Effector memory CD4-positive, alpha-beta T cell (primary cell): Measurements from ENCODE around the gene MYO1G.

Experiments used
- DNase-seq, 3 donors: peaks; one replicate each; pipeline ENCODE4 v3.0.0-alpha.2; 2020
- H3K27ac ChIP-seq: 2 replicates; pipeline ENCODE4 v1.7.0; 2013; ENCODE audit warnings: mild to moderate bottlenecking, low read length, moderate library complexity; ENCODE audit not compliant: insufficient read depth, poor library complexity, severe bottlenecking
- H3K27me3 ChIP-seq: replicated peaks from 2 replicates; pipeline ENCODE4 v1.7.0; 2013; ENCODE audit warnings: mild to moderate bottlenecking, low read length; ENCODE audit not compliant: insufficient read depth, control insufficient read depth, poor library complexity, severe bottlenecking
- H3K36me3 ChIP-seq: 2 replicates; pipeline ENCODE4 v1.7.0; 2013; ENCODE audit warnings: mild to moderate bottlenecking, low read length, moderate library complexity; ENCODE audit not compliant: control insufficient read depth, insufficient read depth
- H3K4me1 ChIP-seq: 2 replicates; pipeline ENCODE4 v1.7.0; 2013; ENCODE audit warnings: low read length, mild to moderate bottlenecking; ENCODE audit not compliant: control insufficient read depth, insufficient read depth, poor library complexity, severe bottlenecking
- H3K4me3 ChIP-seq: 2 replicates; pipeline ENCODE4 v1.7.0; 2013; ENCODE audit warnings: low read length, low read depth, mild to moderate bottlenecking; ENCODE audit not compliant: insufficient read depth, poor library complexity, severe bottlenecking
- H3K9me3 ChIP-seq: 2 replicates; pipeline ENCODE4 v1.7.0; 2013; ENCODE audit warnings: mild to moderate bottlenecking, low read length, moderate library complexity; ENCODE audit not compliant: control insufficient read depth

The MYO1G gene

GRCh38 chr7:44981035-44981706, 2.4 kb upstream of the MYO1G start:
- Histone ChIP-seq H3K36me3 (peaks cover 37% of the 10 kb centered on the region), H3K27ac (peak overlapping the region; percentile 93)

GRCh38 chr7:44980393-44981034, 1.7 kb upstream of the MYO1G start:
- Histone ChIP-seq H3K27ac (peak overlapping the region; percentile 93), H3K4me1 (peaks cover 73% of the 10 kb centered on the region), H3K27me3 (no peaks in the 10 kb centered on the region), H3K9me3 (no peaks in the 10 kb centered on the region), H3K4me3 (no peak overlapping the region), H3K36me3 (peaks cover 44% of the 10 kb centered on the region)
- DNase-seq: peak; percentile 55 to 75 (median 65)

More at GRCh38 chr7:44981035-44981706, 2.4 kb upstream of the MYO1G start:
- no peak for DNase-seq
- Histone ChIP-seq H3K9me3 (no peaks in the 10 kb centered on the region), H3K27me3 (no peaks in the 10 kb centered on the region), H3K4me1 (peaks cover 74% of the 10 kb centered on the region), H3K4me3 (no peak overlapping the region)

DNA sequence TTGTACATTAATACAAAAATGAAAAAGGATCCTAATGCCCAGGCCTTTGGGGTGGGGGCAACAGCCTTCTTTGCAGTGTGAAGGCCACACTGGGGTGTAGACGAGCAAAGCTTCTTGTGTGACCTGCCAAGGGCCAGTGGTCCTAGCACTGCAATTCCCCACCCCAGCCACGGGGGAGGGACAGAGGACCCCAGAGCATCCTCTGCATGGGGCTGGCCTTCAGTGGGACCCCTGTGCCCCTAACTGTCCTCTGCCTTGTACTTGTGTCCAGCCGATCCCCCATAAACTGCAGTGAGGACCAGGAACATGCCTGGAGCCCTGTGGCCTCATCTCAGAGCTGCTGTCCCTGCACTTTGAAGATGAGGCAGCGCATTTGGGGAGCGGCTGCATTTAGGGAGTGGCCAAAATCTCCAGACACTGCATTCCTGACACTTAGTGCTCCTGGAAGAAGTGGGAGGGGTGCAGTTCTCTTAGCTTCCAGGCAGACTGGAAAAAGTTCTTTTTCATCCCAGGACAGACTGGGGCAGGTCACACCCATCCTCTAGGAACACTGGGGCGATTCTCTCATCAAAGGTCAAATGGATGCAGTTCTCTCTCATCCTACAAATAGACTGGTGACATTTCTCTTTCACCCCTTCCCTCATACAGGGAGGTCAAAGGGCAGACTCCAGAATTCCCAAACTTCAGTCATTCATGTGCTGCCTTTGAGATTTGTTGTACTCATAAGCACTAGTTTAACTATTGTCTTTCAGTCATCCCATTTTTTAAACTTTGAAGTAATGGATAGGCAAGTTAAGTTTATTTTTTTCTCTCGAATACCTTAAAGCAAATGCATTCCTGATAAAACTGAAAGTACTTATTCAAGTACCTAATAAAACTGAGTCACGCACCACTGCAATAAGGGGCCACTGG, 922 bp upstream of the MYO1G start:
- no peak for DNase-seq
- Histone ChIP-seq H3K27me3 (no peaks in the 10 kb centered on the region), H3K9me3 (no peaks in the 10 kb centered on the region), H3K36me3 (peaks cover 45% of the 10 kb centered on the region), H3K4me3 (peak overlapping the region; percentile 77), H3K27ac (peak overlapping the region; percentile 93), H3K4me1 (peaks cover 66% of the 10 kb centered on the region)

DNA sequence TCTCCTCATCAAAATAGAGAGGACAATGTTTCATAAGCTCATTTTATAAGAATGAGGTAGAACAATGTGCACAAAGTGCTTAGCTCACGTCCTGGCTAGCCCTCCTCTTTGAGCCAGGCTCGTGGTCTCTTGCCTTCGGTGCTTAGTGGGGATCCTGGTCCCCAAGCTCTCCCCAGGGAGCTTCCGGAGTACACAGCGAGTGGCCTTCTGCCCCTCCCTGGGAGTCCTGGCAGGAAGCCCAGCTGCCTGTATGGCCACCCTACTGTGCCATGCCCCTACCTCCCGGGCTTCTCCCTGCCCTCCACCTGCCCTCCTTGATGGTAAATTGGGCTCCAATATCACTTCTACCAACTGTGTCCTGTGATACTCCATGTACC, 868 bp downstream of the MYO1G start:
- no peak for DNase-seq
- Histone ChIP-seq H3K9me3 (no peaks in the 10 kb centered on the region), H3K4me1 (peaks cover 67% of the 10 kb centered on the region), H3K27me3 (no peaks in the 10 kb centered on the region), H3K27ac (peak overlapping the region; percentile 93), H3K36me3 (peaks cover 45% of the 10 kb centered on the region), H3K4me3 (peak overlapping the region; percentile 77)

DNA sequence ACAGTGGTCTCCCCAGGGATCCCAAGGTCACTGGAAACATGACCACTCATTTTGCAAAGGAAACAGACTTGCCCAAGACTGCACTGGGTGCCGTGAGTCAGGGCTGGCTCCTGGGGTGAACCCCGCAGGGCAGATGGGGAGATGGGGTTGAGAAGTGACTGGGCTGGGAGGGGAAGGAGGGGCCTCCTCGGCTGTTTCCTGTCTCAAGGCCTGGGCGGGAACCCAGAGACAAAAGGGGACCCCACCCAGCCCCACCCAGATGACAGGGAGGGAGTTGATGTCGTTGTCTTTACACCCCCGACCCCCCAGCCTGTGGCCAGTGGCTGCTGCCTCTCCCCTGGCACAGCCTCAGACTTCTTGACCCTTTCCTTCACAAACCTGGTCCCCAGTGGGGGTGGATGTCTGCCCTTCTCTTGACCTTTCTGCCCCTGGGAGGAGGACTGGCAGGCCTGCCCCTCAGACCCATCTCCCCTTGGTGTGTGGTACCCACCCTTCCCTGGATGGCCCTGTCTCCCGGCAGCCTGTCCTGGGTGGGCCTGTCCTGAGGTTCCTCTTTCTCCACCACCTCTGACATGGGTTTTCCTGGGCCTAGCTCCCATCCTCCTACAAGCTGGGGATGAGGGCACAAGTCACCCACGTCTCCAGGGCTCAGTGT, 1.4 kb downstream of the MYO1G start:
- Histone ChIP-seq H3K36me3 (peaks cover 45% of the 10 kb centered on the region), H3K27ac (peak overlapping the region; percentile 93), H3K4me3 (peak overlapping the region; percentile 77), H3K9me3 (no peaks in the 10 kb centered on the region), H3K27me3 (no peaks in the 10 kb centered on the region), H3K4me1 (peaks cover 67% of the 10 kb centered on the region)
- DNase-seq: peak; percentile 50 to 67 (median 66)

- H3K9me3 ChIP-seq: no peaks in the 10 kb centered on the region
- no peak for DNase-seq
- H3K4me1 ChIP-seq: peaks cover 66% of the 10 kb centered on the region
- H3K27me3 ChIP-seq: no peaks in the 10 kb centered on the region
- peak overlapping the region; percentile 93 for H3K27ac ChIP-seq
- peaks cover 51% of the 10 kb centered on the region for H3K36me3 ChIP-seq
- peak overlapping the region; percentile 77 for H3K4me3 ChIP-seq
Observed at GRCh38 chr7:44976746-44977196, 2.0 kb downstream of the MYO1G start.

- H3K4me1 ChIP-seq: peaks cover 60% of the 10 kb centered on the region
- no peak for DNase-seq
- no peaks in the 10 kb centered on the region for H3K9me3 ChIP-seq
- peak overlapping the region; percentile 93 for H3K27ac ChIP-seq
- H3K4me3 ChIP-seq: peak overlapping the region; percentile 77
- peaks cover 56% of the 10 kb centered on the region for H3K36me3 ChIP-seq
- H3K27me3 ChIP-seq: no peaks in the 10 kb centered on the region
Observed at GRCh38 chr7:44976040-44976745, 2.6 kb downstream of the MYO1G start.

DNA sequence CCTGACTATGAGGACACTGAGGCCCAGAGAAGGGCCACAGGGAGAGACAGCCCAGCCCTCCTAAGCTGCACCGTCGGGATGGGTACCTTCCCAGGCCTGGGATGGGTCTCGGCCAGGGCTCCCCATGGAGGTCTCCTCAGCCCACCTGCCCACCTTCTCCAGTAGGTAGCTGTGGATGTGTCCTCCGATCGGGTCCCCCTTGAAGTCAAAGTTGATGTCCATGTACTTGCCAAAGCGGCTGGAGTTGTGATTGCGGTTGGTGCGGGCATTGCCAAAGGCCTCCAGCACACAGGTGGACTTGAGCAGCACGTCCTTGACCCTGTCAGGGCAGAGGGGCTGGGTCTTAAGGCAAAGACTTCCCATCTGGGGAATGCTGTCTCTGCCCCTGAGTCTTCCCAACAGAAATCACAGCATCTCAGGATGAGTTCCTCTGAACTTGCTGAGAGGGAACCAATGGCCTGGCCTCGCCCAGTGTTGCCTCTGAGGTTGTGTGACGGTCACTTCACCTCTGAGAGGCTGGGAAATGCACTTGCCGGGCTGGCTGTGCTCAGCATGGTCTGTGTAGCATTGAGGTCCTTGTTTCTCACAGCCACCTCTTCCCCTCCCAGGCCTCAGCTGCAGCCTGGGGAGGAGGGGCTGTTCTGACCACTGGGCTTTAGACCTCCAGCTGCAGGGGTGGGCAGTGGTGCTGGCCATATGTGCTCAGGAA, 3.3 kb downstream of the MYO1G start:
- H3K4me3 ChIP-seq: no peak overlapping the region
- H3K27ac ChIP-seq: peak overlapping the region; percentile 93
- peaks cover 53% of the 10 kb centered on the region for H3K4me1 ChIP-seq
- peaks cover 63% of the 10 kb centered on the region for H3K36me3 ChIP-seq
- no peak for DNase-seq
- no peaks in the 10 kb centered on the region for H3K9me3 ChIP-seq
- H3K27me3 ChIP-seq: no peaks in the 10 kb centered on the region

DNA sequence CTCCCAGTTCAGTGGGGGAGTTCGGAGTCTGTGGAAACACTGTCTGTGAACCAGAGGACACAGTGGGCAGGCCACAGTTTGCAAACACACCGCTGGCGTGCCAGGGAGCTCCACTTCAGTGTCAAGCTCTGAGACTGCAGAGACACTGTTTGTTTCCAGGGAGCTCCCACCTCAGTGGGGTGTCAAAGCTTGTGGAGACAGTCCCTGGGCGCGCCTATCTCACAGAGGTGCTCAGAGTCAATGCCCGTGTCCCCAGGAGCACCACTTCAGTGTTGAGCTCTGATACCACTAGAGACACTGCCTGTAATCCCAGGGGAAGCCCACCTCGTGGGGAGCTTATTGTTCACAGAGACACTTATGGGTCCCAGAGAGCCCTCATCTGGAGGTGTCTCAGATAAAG, 4.3 kb downstream of the MYO1G start:
- H3K27ac ChIP-seq: peak overlapping the region; percentile 93
- no peak overlapping the region for H3K4me3 ChIP-seq
- H3K9me3 ChIP-seq: no peaks in the 10 kb centered on the region
- no peaks in the 10 kb centered on the region for H3K27me3 ChIP-seq
- H3K36me3 ChIP-seq: peaks cover 73% of the 10 kb centered on the region
- H3K4me1 ChIP-seq: peaks cover 44% of the 10 kb centered on the region
- DNase-seq: no peak
